Cerebellar cortex (tissue), 1 donor: ENCODE measurements around the gene ZCCHC4.
A peak's percentile ranks its signal among the peaks of the same experiment; 100 is the strongest.
"Not testable (repeated sequence)": the region's sequence is repeated elsewhere in the genome, so short reads cannot be mapped to it uniquely, and the experiment has no call there.

ENCODE experiments used
- DNase-seq: peaks from one replicate; pipeline ENCODE4 v3.0.0-alpha.2; 2015; ENCODE audit warnings: low spot score

Gene ZCCHC4

GRCh38 chr4:25320773-25321172 is 8.2 kb downstream of the ZCCHC4 start:
- no peak for DNase-seq

GRCh38 chr4:25321703-25322102 is 9.1 kb downstream of the ZCCHC4 start:
- no peak for DNase-seq

DNA sequence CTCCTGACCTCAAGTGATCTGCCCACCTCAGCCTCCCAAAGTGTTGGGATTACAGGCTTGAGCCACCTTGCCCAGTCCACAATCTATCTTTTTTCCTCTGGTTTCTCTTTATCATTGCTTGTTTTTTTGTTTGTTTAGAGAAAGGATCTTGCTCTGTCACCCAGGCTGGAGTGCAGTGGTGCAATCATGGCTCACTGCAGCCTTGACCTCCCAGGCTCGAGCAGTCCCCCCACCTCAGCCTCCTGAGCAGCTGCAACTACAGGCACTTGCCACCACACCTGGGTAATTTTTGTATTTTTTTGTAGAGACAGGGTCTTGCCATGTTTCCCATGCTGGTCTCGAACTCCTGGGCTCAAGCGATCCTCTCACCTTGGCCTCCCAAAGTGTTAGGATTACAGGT is 15.9 kb downstream of the ZCCHC4 start:
- not testable (repeated sequence) for DNase-seq

DNA sequence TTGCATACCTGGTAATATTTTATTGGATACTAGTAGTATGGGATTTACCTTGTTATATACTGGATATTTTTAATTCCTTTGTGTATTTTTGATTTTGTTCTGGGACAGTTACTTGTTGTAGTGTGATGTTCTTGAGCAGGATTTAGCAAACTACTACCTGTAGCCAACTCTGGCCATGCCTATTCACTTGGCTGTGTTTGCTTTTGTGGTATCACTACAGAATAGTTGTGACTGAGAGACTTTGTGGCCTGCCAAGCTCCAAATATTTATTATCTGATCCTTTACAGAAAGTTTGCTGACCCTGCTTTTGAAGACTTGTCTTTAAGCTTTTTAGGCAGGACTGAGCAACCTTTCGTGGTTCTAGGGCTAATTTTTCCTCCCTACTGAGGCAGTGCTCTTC is 17.8 kb downstream of the ZCCHC4 start:
- no peak for DNase-seq

- DNase-seq: no peak
Measured at GRCh38 chr4:25330905-25331808, 18.6 kb downstream of the ZCCHC4 start.

DNA sequence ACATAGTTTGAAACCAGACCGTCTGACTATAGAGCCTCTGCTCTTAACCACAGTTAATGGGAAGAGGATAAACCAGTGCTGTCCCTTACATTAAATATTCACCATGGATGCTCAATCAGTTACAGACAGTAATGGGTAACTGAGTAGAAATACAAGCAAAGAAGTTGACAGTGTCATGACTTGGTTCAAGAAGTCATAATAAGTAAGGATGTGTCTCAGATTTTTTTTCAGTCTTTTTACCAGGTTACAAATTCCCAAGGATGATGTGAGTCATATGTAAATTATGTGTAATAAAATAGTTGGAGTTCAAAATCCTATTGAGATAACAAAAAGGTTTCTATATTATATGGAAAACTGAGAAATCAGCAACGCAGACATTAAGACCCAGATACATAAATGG is 31.1 kb downstream of the ZCCHC4 start:
- DNase-seq: no peak

DNA sequence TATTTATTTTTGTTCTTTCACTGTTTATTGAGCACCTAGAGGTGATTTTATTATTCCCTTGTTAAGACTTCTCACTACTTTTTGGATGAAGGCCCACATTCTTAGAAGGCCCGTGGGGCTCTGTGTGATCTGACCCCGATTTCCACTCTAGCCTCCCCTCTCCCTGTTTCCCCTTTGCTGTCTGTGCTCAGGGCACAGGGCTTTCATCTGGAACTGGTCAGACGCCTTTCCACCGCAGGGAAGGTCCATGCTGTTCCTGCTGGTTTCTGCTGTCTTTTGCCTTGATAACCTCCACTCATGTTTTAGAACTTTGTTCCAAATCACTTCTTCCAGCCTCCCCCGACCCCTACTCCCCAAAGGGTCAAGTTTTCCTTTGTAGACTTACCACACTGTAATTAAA is 33.2 kb downstream of the ZCCHC4 start:
- no peak for DNase-seq

- no peak for DNase-seq
Measured at GRCh38 chr4:25346913-25347312, 34.3 kb downstream of the ZCCHC4 start.

DNA sequence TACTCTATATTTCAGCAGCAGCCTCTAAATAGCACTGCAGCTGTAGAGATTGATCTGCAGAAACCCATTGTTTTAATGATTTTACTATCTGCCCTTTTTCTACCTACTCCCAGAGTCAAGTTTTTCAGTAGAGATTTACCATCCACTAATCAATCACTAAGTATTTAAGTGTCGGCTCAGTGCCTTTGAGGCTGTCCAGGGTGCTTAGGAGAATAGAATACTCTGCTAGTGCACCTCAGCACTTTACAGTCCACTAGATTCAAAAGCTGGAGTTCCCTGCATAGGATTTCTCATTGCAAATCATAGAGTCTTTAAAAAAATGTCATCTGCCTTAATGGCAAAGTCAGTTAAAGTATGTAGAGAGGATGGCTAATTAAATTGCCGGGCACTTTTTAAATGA is 34.9 kb downstream of the ZCCHC4 start:
- DNase-seq: no peak

DNA sequence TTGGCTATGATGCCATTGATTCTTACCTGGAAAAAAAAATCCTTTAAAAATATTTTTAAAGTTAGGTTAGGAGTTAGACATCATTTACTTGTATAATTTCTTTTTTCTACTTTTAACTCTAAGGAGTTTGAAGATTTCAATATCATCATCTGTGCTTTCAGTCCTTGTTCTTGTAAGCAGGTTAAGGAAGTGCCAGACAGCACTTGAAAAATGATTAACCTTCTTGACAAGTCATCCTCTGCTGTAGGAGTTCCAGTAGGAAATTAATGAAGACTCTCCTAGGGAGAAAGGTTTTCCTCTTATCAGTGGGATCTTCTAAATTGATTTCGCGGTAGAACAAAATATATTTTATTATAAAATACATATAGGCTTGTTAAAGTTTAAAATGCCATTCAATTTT is 35.4 kb downstream of the ZCCHC4 start:
- DNase-seq: no peak

DNA sequence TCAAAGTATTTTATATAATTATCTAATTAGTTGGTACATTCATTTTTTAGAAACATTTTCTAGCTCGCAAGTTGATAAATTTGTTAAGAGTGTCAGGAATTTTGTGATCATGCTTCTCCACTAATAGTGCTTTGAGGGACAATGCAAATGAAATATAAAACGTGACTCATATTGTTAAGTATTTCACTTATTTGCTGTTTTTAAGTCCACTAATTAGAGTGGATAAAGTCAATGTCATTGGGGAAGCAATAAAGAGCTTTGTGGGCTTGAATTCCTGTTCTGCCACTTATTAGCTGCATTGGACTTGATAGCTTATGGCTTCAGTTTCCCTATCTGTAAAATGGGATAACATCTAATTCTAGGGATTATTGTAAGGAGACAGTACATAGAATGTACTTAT is 38.0 kb downstream of the ZCCHC4 start:
- no peak for DNase-seq

- DNase-seq: no peak
Measured at GRCh38 chr4:25351777-25352416, 39.3 kb downstream of the ZCCHC4 start.

DNA sequence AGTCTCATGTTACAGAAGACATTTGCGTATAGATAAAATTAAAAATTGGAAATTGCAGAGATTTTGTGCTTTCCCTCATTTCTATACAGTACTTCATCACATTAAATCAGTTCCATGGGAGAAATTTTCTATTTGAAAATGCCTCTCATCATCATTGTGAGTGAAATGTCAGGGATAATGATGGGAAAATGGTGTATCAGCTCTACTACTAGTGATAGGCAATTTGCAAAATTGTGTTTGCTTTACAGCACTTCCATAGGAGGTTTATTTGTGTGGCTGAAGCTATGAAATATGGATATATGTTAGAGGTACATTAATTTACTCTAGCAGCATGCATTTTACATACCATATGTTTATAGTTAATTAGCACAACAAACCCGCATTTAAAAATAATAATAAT is 43.5 kb downstream of the ZCCHC4 start:
- no peak for DNase-seq

DNA sequence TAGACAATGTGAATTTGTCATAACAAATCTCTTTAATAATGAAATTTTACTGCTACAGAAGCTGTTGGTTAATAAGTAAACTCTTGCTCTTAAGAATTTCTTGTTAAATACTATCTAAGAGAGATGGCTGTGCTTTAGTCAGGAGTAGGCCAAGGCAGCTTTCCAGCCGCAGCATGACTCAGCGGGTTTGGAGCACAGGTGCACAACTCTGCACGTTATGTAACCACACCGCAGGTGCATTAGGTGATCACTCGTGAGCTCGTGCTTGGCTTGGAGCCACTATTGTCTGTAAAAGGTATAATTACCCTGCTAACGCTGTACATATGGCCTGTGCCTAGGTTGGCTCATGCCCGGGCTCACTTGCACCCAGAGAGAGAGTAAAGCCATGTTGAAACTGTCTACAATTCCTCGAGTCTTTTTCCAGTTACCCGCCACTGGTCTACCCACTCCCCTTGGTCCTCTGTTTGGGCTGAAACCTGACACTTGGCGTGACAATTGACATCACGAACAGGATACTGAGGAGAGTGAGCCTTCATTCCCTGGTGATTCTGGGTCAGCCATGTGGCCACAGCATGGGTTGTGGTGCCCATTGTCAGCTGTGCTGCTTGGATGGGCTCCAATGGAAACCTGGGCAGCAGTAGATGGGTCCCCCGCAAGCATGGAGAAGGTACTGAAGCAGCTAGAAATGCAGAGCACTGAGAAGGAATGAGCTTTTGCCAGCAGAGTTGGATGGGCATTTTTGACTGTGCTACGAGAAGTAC is 46.1 kb downstream of the ZCCHC4 start:
- DNase-seq: no peak

DNA sequence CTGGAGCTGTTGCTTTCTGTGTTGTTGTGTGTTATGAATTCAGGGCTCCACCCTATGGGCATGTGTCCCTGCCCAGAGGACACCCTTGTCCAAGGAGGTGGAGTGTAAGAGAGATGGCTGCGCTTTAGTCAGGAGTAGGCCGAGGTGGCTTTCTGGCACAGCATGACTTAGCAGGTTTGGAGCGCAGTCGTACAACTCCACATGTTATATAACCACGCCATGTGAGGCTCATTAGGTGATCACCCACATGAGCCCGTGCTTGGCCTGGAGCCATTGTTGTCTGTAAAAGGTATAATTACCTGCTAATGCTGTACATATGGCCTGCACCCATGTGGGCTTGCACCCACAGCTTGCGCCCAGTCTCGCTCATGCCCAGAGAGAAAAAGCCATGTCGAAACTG is 48.7 kb downstream of the ZCCHC4 start:
- no peak for DNase-seq

GRCh38 chr4:25367004-25367621 is 54.5 kb downstream of the ZCCHC4 start:
- peak; percentile 34 for DNase-seq

GRCh38 chr4:25367877-25368276 is 55.3 kb downstream of the ZCCHC4 start:
- no peak for DNase-seq

DNA sequence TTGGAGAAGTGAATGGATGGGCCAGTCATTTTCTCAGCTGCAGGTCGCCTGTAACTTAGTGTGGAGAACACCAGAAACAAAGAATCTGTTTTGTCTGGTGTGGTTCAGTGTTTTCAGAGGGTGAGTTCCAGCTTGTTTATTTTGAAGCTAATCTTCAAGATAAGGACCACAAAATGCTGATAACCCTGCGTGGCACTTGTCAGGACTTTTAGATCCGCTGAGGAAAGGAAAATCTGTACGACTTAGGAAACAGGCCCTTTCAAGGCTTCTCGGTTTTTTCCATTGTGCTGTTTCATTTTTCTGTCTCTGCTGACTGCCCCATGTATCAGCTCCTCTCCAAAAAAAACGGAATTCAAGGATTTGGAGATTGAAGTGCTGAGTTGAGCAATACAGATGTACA is 55.7 kb downstream of the ZCCHC4 start:
- DNase-seq: no peak

DNA sequence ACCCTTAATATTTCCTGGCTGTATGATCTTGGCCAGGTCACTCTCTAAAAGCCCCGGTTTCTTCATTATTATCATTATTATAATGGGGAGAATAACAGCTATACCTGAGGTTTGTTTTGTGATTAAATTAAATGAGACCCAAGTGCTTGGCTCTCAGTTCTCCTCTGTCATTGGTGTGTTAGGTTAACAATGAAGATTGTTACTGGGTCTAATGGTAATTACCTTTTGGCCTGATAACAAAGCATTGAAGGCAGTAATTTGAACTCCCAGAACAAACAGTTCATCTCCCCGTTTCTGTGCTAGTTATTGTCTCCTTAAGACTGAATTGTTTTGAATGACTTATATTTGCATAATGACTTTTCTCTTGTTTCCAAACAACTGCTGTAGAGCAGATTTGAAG is 57.7 kb downstream of the ZCCHC4 start:
- DNase-seq: no peak

GRCh38 chr4:25372549-25372948 is 60.0 kb downstream of the ZCCHC4 start:
- DNase-seq: not testable (repeated sequence)

- DNase-seq: peak; percentile 87
Measured at GRCh38 chr4:25376754-25377571, 64.4 kb downstream of the ZCCHC4 start, which contains the start of gene ANAPC4. TSS of gene ANAPC4 (plus strand) at chr4:25377263. CDS start at chr4:25377428, 165 bp downstream.
